Measurements from ENCODE around the gene SPTBN5.

SPTBN5 gene

GRCh38 chr15:41866263-41866703 is 27.6 kb downstream of the SPTBN5 start:
- Histone ChIP-seq H3F3A (ENCODE audit: low read depth) (no peaks in the 10 kb centered on the region), H4K20me1 (ENCODE audit: insufficient read depth, low read length, poor library complexity, severe bottlenecking) (no peaks in the 10 kb centered on the region), H3K9ac (ENCODE audit: low read depth, low read length, poor library complexity, severe bottlenecking) (peak overlapping the region; percentile 32), H3K9me2 (replicated peaks; ENCODE audit: low read depth, low read length) (no peaks in the 10 kb centered on the region), H3K27me3 (ENCODE audit: insufficient read depth, low read length, poor library complexity, severe bottlenecking) (no peaks in the 10 kb centered on the region), H3K4me3 (ENCODE audit: low read length, poor library complexity, severe bottlenecking) (no peak overlapping the region), H3K36me3 (ENCODE audit: insufficient read depth, low read length) (no peaks in the 10 kb centered on the region), H3K4me2 (ENCODE audit: low read depth, low read length, poor library complexity, severe bottlenecking) (peak overlapping the region; percentile 32), H3K9me3 (ENCODE audit: insufficient read depth, low read depth, low read length) (no peaks in the 10 kb centered on the region), H3K4me1 (ENCODE audit: insufficient read depth, low read length, poor library complexity, severe bottlenecking) (peaks cover 31% of the 10 kb centered on the region), H3K79me2 (ENCODE audit: insufficient read depth, low read length) (no peaks in the 10 kb centered on the region), H2AFZ (ENCODE audit: low read length) (no peak overlapping the region)
- TF ChIP-seq CTCF (conservative IDR thresholded peaks at IDR 0.05; ENCODE audit: low read length) (no peak), EZH2phosphoT487 (IDR thresholded peaks at IDR 0.05; ENCODE audit: borderline replicate concordance) (no peak)

- H3K4me1 ChIP-seq (ENCODE audit: insufficient read depth, low read length, poor library complexity, severe bottlenecking), result peaks cover 33% of the 10 kb centered on the region
- H3K9ac ChIP-seq (ENCODE audit: low read depth, low read length, poor library complexity, severe bottlenecking), result no peak overlapping the region
Observed at GRCh38 chr15:41865490-41866055, 28.3 kb downstream of the SPTBN5 start.

GRCh38 chr15:41862515-41863116 is 31.2 kb downstream of the SPTBN5 start:
- Histone ChIP-seq H3K4me3 (ENCODE audit: low read length, poor library complexity, severe bottlenecking) (no peak overlapping the region), H3K36me3 (ENCODE audit: insufficient read depth, low read length) (no peaks in the 10 kb centered on the region), H3K9me3 (ENCODE audit: insufficient read depth, low read depth, low read length) (no peaks in the 10 kb centered on the region), H2AFZ (ENCODE audit: low read length) (peak overlapping the region; percentile 59; the same call in 1 of the 2 replicates), H3F3A (ENCODE audit: low read depth) (no peaks in the 10 kb centered on the region), H3K79me2 (ENCODE audit: insufficient read depth, low read length) (no peaks in the 10 kb centered on the region), H3K27me3 (ENCODE audit: insufficient read depth, low read length, poor library complexity, severe bottlenecking) (no peaks in the 10 kb centered on the region), H3K9me2 (replicated peaks; ENCODE audit: low read depth, low read length) (no peaks in the 10 kb centered on the region), H3K4me2 (ENCODE audit: low read depth, low read length, poor library complexity, severe bottlenecking) (no peak overlapping the region), H4K20me1 (ENCODE audit: insufficient read depth, low read length, poor library complexity, severe bottlenecking) (no peaks in the 10 kb centered on the region), H3K9ac (ENCODE audit: low read depth, low read length, poor library complexity, severe bottlenecking) (no peak overlapping the region), H3K4me1 (ENCODE audit: insufficient read depth, low read length, poor library complexity, severe bottlenecking) (peaks cover 42% of the 10 kb centered on the region)
- no peak for TF ChIP-seq EZH2phosphoT487 (IDR thresholded peaks at IDR 0.05; ENCODE audit: borderline replicate concordance)
- no peak for TF ChIP-seq CTCF (conservative IDR thresholded peaks at IDR 0.05; ENCODE audit: low read length)

More at GRCh38 chr15:41865490-41866055, 28.3 kb downstream of the SPTBN5 start:
- no peaks in the 10 kb centered on the region for H3K27me3 ChIP-seq (ENCODE audit: insufficient read depth, low read length, poor library complexity, severe bottlenecking)
- H3F3A ChIP-seq (ENCODE audit: low read depth), result no peaks in the 10 kb centered on the region
- H3K36me3 ChIP-seq (ENCODE audit: insufficient read depth, low read length), result no peaks in the 10 kb centered on the region
- no peak overlapping the region for H2AFZ ChIP-seq (ENCODE audit: low read length)
- H4K20me1 ChIP-seq (ENCODE audit: insufficient read depth, low read length, poor library complexity, severe bottlenecking), result no peaks in the 10 kb centered on the region
- H3K4me2 ChIP-seq (ENCODE audit: low read depth, low read length, poor library complexity, severe bottlenecking), result peak overlapping the region; percentile 32
- no peaks in the 10 kb centered on the region for H3K9me3 ChIP-seq (ENCODE audit: insufficient read depth, low read depth, low read length)
- H3K4me3 ChIP-seq (ENCODE audit: low read length, poor library complexity, severe bottlenecking), result no peak overlapping the region
- no peaks in the 10 kb centered on the region for H3K79me2 ChIP-seq (ENCODE audit: insufficient read depth, low read length)
- TF ChIP-seq CTCF (conservative IDR thresholded peaks at IDR 0.05; ENCODE audit: low read length), result no peak
- no peak for TF ChIP-seq EZH2phosphoT487 (IDR thresholded peaks at IDR 0.05; ENCODE audit: borderline replicate concordance)
- no peaks in the 10 kb centered on the region for H3K9me2 ChIP-seq (replicated peaks; ENCODE audit: low read depth, low read length)

Data from Loucy (cell line).